Chondrocyte (in vitro differentiated cells): ENCODE results near the gene SCUBE3. TPM values are rescaled to one million over a fixed set of nuclear protein-coding genes. Genes with fewer than 3 reads are reported as not detected.
A peak's percentile ranks its signal among the peaks of the same experiment; 100 is the strongest.

ENCODE experiments used
- DNase-seq: peaks from one replicate; pipeline ENCODE4 v3.0.0; 2021; ENCODE audit warnings: mixed read lengths, low spot score
- H3K27ac Mint-ChIP-seq: one replicate; pipeline ENCODE4 v1.8.0; 2021; ENCODE audit warnings: mild to moderate bottlenecking, moderate library complexity, mixed read lengths; ENCODE audit not compliant: unreplicated experiment
- H3K27me3 Mint-ChIP-seq: 2 replicates; pipeline ENCODE4 v1.8.0; 2021; ENCODE audit warnings: low read depth, mixed read lengths
- H3K36me3 Mint-ChIP-seq: 2 replicates; pipeline ENCODE4 v1.8.0; 2021; ENCODE audit warnings: low read depth, mixed read lengths
- H3K4me1 Mint-ChIP-seq: 2 replicates; pipeline ENCODE4 v1.8.0; 2021; ENCODE audit warnings: low read depth, mild to moderate bottlenecking, mixed read lengths
- H3K4me3 Mint-ChIP-seq: one replicate; pipeline ENCODE4 v1.8.0; 2021; ENCODE audit warnings: mild to moderate bottlenecking, moderate library complexity, mixed read lengths; ENCODE audit not compliant: unreplicated experiment
- H3K9me3 Mint-ChIP-seq: 2 replicates; pipeline ENCODE4 v1.8.0; 2021; ENCODE audit warnings: low read depth, mixed read lengths
- CTCF ChIP-seq: fragments of 200-600 bp; sonication (generic); IDR thresholded peaks from 2 replicates; pipeline ENCODE4 v1.5.0; 2021; ENCODE audit warnings: antibody characterized with exemption, mild to moderate bottlenecking, moderate library complexity
- total RNA-seq: library from RNA; stranded (reverse); gene quantifications from 3 replicates; pipeline ENCODE4 v1.2.1, GENCODE V29; 2021

Gene SCUBE3
- total RNA-seq, 1 donor from 2014 or later = 96.6 TPM

- Mint-ChIP-seq H3K9me3 (no peaks in the 10 kb centered on the region), H3K4me3 (no peak overlapping the region), H3K27ac (no peak overlapping the region), H3K4me1 (peaks cover 8% of the 10 kb centered on the region), H3K36me3 (peaks cover 39% of the 10 kb centered on the region), H3K27me3 (no peaks in the 10 kb centered on the region)
- DNase-seq = peak; percentile 0
- no peak for TF ChIP-seq CTCF
Measured at GRCh38 chr6:35283361-35283760, 69.6 kb downstream of the SCUBE3 start.

GRCh38 chr6:35287671-35288396, 74.1 kb downstream of the SCUBE3 start:
- no peaks in the 10 kb centered on the region for H3K27me3 Mint-ChIP-seq
- no peaks in the 10 kb centered on the region for H3K9me3 Mint-ChIP-seq
- no peak overlapping the region for H3K4me3 Mint-ChIP-seq
- TF ChIP-seq CTCF = no peak
- DNase-seq = peak; percentile 91
- H3K4me1 Mint-ChIP-seq = no peaks in the 10 kb centered on the region
- no peak overlapping the region for H3K27ac Mint-ChIP-seq
- peaks cover 55% of the 10 kb centered on the region for H3K36me3 Mint-ChIP-seq

GRCh38 chr6:35288834-35289233, 75.1 kb downstream of the SCUBE3 start:
- no peak overlapping the region for H3K4me3 Mint-ChIP-seq
- H3K27ac Mint-ChIP-seq = no peak overlapping the region
- H3K9me3 Mint-ChIP-seq = no peaks in the 10 kb centered on the region
- no peaks in the 10 kb centered on the region for H3K4me1 Mint-ChIP-seq
- DNase-seq = no peak
- H3K27me3 Mint-ChIP-seq = no peaks in the 10 kb centered on the region
- peaks cover 51% of the 10 kb centered on the region for H3K36me3 Mint-ChIP-seq
- no peak for TF ChIP-seq CTCF

- peaks cover 46% of the 10 kb centered on the region for H3K36me3 Mint-ChIP-seq
- H3K9me3 Mint-ChIP-seq = no peaks in the 10 kb centered on the region
- H3K4me1 Mint-ChIP-seq = no peaks in the 10 kb centered on the region
- H3K27me3 Mint-ChIP-seq = no peaks in the 10 kb centered on the region
- no peak for TF ChIP-seq CTCF
- H3K4me3 Mint-ChIP-seq = no peak overlapping the region
- DNase-seq = peak; percentile 86
- no peak overlapping the region for H3K27ac Mint-ChIP-seq
Measured at GRCh38 chr6:35291491-35291890, 77.7 kb downstream of the SCUBE3 start.

GRCh38 chr6:35292494-35292893, 78.7 kb downstream of the SCUBE3 start:
- DNase-seq = peak; percentile 92
- H3K27me3 Mint-ChIP-seq = no peaks in the 10 kb centered on the region
- H3K27ac Mint-ChIP-seq = no peak overlapping the region
- H3K4me1 Mint-ChIP-seq = peaks cover 2% of the 10 kb centered on the region
- TF ChIP-seq CTCF = no peak
- H3K4me3 Mint-ChIP-seq = no peak overlapping the region
- H3K36me3 Mint-ChIP-seq = peaks cover 37% of the 10 kb centered on the region
- H3K9me3 Mint-ChIP-seq = no peaks in the 10 kb centered on the region
